Stimulated activated CD4-positive, alpha-beta T cell treated with anti-CD3 and anti-CD28 coated beads, Interleukin-1b, Interleukin-23, amount 100 ng/mL, for 1 hour (primary cell): ENCODE data around the gene PCED1B.
"Not testable (repeated sequence)": the region's sequence is repeated elsewhere in the genome, so short reads cannot be mapped to it uniquely, and the experiment has no call there.

Experiments
- DNase-seq, 2 donors: peaks; one replicate each; pipeline ENCODE4 v3.0.0-alpha.2; 2020; ENCODE audit warnings: low read depth in 2 of 2

Gene PCED1B

DNA sequence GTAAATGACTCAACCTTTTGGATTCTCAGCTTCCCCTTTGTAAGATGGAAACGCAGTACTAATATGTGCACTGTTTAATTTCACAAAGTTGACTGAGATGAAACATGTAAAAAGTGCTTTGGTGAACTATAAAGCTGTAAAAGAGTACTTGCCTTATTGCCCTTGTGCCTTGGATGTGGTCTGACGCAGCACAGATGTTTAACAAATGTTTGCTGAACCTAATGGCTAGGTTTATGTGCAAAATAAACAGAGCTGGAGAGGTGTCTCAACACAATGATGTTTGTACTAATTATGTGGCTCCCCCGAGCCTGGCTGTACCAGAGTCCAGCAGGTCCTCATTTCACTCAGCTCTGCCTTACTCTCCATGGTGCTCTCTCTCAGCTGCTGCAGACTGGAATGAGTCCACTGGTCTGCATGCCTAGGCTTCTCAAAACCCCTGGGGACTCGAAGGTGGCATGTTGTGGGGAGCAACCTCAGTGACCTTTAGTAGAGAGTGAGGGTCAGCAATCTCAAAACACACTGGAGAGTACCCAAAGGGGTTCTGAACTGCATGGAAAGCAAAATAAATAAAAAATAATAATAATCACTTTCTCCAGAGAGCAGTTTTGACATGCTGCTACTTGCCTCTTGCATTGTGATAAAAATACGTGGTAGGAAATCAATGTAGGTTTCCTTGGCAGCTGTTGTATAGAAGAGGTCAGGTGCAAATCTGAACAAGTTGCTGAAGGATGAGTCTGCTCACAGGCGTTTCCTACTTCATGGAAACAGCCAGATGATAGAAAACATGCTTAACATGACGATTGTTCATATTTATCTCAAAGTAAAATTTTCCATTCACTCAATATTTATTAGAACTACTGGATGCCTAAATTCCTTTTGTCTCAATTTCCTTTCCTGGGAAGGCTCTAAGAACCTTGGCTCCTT is 8.9 kb downstream of the PCED1B start:
- DNase-seq, result no peak

- no peak for DNase-seq
Observed at GRCh38 chr12:47091009-47091408, 11.6 kb downstream of the PCED1B start.

DNA sequence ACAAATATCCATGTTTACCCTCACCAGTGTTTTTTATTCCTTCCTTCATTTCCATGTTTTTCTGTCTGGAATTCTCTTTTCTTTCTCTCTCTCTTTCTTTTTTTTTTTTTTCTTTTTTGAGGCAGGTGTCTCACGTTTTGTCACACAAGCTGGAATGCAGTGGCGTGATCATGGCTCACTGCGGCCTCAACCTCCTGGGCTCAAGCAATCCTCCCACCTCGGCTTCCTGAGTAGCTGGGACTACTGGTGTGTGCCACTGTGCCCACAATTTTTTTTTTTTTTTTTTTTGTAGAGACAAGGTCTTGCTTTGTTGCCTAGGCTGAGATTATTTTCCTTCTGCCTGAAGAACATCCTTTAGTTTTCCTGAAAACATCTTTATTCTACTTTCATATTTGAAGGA is 15.4 kb downstream of the PCED1B start:
- no peak for DNase-seq

DNA sequence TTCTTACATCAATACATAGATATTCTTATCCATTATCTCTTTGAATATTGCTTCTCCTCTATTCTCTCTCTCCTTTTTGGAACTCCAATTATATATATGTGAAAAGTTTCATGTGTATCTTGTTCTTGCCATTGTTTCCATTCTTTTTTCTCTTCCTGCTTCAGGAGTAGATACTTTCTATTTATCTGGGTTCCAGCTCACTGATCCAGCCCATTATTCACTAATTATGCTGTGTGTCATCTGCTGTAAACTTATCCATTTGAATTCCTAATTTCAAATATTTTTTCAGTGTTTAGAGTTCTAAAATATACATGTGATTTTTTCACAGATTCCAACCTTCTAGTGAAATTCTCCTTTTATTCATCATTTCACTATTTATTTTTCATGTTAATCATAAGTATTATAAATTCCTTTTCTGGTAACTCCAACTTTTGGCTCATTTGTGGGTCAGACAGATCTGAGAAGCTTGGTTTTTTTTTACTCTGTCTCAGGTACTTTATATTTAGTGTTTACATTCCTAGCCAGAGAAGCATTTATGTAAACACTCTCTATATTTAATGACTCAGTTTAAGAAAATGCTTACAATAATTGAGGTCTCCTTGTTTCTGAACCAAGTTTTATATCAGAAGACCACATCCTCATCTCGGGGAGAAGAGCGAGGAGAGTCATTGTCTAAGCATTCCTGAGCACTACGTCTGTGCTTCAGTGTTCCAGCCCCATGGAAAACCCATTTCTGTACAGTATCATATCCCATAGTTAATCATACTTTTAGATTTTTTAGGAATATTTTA is 16.2 kb downstream of the PCED1B start:
- DNase-seq, result no peak

GRCh38 chr12:47097276-47097896 is 18.0 kb downstream of the PCED1B start:
- DNase-seq, result no peak

- DNase-seq, result no peak
Observed at GRCh38 chr12:47098099-47098498, 18.7 kb downstream of the PCED1B start.

DNA sequence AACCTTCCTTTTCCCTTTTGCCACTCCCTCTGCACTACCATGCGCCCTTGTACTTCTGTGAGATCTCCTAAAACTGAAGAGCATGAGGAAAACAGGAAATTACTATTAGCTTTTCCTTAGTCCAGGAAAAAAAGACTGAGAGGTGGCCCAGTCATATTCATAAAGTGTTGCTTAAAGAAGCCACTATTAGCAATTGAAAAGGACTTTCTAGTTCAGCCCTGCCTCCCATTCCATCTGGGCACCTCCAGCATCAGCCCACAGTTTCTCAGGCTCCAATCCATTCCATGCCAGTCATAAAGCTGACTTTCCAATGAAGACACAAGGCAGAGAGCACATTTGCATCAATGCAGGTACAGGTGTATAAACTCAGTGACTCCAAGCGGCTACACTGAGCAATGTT is 20.2 kb downstream of the PCED1B start:
- no peak for DNase-seq

DNA sequence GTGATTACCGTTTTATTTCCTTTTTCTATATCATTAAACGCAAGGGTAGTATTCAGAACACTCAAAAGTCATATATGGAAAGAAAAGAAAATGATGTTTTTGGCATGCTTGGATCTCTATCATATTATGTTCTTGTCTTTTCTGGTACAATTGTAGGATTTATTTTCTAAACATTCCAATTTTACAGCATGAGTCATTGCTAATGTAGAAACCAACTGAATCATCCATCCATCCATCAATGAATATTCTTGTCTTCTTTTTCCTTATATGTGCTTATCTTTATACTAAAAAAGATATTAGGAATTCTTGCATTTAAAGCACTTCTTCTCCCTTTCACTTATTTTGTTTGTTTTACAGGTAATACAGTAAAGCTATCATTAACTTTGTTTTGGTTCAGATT is 20.7 kb downstream of the PCED1B start:
- no peak for DNase-seq

DNA sequence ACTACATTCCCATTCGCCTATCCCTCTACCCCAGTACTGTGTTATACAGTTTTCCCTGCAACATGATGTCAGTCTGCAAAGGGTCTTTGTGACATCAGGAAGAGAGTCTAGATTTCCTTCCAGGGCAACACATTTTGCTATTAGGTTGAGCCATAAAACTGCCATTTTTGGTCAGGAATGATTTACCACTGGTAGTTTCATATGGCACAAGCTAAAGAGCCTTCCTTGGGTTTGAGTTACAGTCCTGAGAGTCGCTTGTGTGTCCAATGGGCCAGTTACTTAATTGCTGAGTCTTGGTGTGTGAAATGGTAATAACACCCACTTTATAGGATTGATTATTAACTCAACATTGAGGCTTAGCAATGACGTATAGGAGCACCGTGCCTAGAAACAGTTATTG is 23.0 kb downstream of the PCED1B start:
- DNase-seq, result no peak

- no peak for DNase-seq
Observed at GRCh38 chr12:47102845-47103651, 23.6 kb downstream of the PCED1B start.

DNA sequence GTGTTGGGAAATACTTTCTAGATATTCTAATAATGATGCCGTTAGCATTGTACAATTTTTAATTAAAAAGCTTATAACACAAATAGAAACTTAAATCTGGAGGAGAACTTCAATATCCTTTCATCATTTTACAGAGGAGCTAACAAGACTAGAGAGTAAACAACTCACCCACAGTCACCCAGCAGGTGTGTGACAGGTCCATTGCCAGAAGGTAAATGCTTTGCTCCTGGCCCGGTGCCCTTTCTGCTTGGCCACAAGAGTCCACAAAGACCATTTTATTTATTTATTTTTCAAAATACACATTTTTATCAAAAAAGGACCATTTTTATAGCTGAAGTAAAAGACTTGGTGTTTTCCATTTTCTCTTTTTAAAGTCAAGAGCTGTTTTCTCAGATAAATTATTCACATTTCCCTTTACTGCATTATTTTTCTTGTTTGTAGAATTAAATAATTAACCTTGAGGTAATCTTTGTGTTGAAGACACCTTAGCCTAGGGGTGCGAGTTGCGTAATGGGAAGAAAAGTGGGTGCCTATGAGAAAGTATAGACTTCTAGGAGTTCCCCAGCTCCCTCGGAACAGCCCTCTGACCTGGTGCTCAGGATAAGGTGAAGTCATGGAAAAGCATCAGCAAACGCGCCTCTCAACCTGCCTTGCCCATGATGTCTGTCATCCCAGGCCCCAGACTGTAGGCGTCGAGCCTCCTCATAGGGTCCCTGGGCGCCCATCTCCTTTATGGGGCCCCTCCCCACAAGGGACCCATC is 26.7 kb downstream of the PCED1B start:
- no peak for DNase-seq

DNA sequence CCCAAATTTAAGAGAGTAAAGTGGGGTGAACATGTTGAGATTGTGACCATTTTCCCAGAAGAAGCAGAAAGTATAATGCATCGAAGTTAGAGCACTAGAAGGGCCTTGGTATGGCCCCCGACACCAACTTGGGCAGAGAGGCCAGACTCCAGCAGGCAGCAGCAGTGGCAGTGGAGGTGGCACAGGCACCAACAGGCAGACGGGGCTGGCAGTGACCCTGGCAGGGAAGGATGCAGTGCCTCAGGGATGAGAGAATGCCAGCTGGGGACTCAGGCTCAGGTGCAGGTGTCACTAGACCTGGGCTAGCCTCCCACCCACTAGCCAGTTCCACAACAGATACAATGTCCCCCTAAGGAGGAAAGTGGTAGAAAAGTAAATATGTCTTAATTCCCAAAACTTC is 28.0 kb downstream of the PCED1B start:
- no peak for DNase-seq

GRCh38 chr12:47107926-47108325 is 28.5 kb downstream of the PCED1B start:
- no peak for DNase-seq

GRCh38 chr12:47110011-47110541 is 30.7 kb downstream of the PCED1B start:
- no peak for DNase-seq

- no peak for DNase-seq
Observed at GRCh38 chr12:47110718-47111391, 31.4 kb downstream of the PCED1B start.

GRCh38 chr12:47111392-47111778 is 32.0 kb downstream of the PCED1B start:
- no peak for DNase-seq

DNA sequence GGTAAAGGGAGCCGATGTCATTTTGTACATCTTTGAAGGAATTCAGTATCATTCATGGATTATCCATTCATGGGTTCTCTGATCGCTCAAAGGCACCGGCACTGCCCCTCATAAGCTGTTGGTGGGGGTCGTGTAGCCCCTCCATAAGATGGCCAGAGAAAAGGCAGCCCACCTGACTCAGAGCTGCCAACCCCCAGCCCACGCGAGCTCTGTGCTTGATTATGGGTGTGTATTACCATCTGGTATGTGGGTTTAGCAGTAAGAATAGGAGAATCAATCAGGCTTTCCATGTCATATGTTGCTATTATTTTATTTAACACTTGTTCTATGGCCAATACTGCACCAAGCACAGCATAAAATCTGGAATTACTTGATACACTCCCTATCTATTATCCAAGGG is 32.4 kb downstream of the PCED1B start:
- DNase-seq, result no peak

GRCh38 chr12:47112679-47113078 is 33.3 kb downstream of the PCED1B start:
- no peak for DNase-seq

DNA sequence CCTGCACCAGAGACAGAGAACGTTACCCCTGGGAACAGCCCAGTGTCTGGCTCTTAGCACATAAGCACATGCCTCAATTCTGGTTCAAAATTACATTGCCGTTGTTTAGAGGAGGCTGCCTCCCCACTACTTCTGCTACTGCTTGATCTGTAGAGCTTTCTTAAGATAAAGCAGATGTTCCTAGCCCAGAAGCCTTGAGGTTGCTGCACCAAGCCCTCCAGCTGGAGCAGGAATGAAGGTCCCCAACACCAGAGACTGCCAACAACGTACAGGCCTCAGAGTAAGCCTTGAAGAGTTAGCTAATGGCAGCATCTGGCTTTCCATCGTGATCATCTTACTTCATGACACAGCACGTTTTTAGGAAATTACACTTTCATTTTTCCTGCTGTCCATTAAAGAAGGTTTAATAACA is 35.1 kb downstream of the PCED1B start:
- no peak for DNase-seq

DNA sequence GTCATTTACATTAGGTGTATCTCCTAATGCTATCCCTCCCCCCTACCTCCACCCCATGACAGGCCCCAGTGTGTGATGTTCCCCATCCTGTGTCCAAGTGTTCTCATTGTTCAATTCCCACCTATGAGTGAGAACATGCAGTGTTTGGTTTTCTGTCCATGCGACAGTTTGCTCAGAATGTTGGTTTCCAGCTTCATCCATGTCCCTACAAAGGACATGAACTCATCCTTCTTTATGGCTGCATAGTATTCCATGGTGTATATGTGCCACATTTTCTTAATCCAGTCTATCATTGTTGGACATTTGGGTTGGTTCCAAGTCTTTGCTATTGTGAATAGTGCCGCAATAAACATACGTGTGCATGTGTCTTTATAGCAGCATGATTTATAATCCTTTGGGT is 37.9 kb downstream of the PCED1B start:
- DNase-seq, result not testable (repeated sequence)
